GM20000 (cell line): ENCODE results near the gene EXOC4.
"Not testable (repeated sequence)": the region's sequence is repeated elsewhere in the genome, so short reads cannot be mapped to it uniquely, and the experiment has no call there.

ENCODE experiments used
- DNase-seq: peaks from one replicate; pipeline ENCODE4 v3.0.0; 2012; ENCODE audit warnings: low spot score
- TF ChIP-seq, protein P1 (sequence below): IDR thresholded peaks from 2 replicates; pipeline ENCODE4 v1.5.1; 2012; ENCODE audit warnings: mild to moderate bottlenecking, control low read depth; ENCODE audit errors: extremely low read depth, missing control alignments

Gene EXOC4

GRCh38 chr7:133635541-133635940 lies 382.7 kb downstream of the EXOC4 start:
- TF ChIP-seq, protein P1, sequence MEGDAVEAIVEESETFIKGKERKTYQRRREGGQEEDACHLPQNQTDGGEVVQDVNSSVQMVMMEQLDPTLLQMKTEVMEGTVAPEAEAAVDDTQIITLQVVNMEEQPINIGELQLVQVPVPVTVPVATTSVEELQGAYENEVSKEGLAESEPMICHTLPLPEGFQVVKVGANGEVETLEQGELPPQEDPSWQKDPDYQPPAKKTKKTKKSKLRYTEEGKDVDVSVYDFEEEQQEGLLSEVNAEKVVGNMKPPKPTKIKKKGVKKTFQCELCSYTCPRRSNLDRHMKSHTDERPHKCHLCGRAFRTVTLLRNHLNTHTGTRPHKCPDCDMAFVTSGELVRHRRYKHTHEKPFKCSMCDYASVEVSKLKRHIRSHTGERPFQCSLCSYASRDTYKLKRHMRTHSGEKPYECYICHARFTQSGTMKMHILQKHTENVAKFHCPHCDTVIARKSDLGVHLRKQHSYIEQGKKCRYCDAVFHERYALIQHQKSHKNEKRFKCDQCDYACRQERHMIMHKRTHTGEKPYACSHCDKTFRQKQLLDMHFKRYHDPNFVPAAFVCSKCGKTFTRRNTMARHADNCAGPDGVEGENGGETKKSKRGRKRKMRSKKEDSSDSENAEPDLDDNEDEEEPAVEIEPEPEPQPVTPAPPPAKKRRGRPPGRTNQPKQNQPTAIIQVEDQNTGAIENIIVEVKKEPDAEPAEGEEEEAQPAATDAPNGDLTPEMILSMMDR = no peak
- no peak for DNase-seq

DNA sequence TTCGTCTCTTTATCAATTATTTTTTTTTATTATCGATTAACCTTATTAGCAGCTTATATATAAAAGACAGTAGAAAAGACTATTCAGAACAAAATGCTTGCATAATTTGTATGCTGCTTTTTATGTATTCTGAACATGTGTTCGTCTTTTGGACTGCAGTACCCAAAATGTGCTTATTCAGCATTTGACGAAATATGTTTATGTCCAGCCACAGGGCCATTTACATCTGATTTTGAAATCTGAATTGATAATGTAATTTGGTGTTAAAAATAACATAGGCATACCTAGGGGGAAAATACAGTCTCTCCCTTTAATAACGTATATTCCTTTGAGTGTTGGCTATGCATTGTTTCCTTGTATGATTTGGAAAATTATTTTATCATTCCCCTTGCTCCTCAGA lies 386.0 kb downstream of the EXOC4 start:
- TF ChIP-seq, protein P1 = no peak
- DNase-seq = no peak

DNA sequence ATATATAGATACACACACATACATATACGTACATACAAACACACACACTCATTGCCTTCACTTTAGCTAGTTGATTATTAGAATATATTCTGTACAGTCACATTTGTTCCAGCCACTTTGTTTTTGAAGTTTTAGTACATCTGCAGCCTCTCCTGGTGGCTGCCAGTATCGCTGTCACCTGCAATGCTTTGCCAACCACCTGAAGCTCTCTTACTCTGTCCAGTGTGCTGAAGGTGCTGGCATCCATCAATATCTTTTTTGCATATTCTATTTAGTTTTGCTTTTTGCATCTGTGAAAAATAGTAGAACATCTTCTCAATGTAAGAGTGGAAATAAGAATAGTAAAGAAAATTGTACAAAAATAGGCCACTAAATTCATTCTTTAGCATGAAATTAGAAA lies 388.6 kb downstream of the EXOC4 start:
- TF ChIP-seq, protein P1 = no peak

DNA sequence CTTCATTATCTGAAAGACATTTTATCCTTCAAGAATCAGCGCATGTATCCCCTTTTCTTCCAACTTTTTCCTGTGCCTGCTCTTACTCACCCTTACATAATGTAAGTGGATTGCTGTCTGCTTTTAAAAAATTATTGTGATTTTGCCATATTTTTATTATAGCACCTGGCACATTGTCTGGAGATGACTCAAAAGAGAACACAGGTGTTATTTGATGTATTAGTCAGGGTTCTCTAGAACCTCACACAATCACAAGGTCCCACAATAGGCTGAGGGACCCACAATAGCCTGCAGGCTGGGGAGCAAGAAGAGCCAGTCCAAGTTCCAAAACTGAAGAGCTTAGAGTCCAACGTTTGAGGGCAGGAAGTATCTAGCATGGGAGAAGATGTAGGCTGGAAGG lies 390.0 kb downstream of the EXOC4 start:
- TF ChIP-seq, protein P1 = no peak
- no peak for DNase-seq

More for the DNA sequence above, 388.6 kb downstream of the EXOC4 start:
- no peak for DNase-seq

GRCh38 chr7:133643652-133644051 lies 390.8 kb downstream of the EXOC4 start:
- not testable (repeated sequence) for DNase-seq

DNA sequence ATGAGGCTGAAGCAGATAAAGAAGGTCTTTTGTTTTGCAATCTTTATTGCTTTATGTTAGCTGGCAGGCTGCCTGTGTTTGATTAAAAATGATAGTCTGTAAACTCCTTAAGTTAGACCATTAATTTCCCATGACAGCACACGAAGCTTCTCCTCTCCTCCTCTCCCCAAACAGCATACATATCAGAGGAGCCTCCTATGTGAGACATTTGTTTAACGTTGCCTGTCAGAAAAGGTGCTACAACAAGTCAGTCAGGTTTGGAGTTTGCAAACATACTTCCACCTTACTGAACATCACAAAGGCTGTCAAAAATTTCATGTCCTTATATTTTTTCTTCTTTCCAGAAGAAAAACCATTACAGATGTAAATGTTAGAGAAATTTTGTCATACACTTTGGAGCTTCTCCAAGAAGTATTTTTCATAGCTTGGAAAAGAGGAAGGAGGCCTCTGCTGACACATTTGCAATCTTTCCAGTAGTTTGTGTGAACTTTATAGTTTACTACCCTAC lies 393.1 kb downstream of the EXOC4 start:
- DNase-seq = no peak

DNA sequence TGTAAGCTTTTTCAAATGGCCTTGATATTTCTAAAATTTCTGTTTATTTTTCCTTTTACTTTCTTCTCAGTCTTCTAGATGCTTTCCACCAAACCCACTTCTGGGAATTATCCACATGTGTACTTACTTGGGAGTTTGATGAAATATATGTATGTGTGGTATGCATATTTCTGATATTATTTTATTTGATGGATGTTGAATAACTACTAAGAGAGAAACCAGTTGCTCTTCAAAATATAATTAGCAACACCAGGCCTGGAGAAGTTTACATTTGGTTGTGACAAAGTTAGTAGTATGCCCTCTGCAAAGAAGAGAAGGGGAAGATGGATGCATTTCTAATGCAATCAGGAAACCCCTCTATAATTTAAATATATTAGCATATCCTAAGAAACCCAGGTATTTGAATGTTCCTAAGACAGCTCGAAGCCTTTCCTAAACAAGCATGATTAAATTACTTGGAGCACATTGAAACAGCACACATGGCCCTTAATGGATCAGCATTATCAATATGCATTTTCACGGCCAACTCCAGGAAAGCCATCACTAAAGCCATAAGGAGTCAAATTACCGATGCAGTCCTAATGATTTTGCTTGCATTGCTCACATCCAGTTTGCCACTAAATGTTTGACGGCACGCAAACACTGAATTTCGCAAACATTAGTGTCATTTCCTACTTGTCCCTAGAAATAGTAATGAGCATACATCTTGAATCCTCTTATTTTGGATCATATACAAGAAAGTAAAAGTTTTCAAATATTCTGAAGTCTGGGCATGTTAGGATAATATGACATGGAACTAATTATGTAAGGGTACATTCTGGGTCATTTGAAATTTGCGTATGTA lies 393.8 kb downstream of the EXOC4 start:
- DNase-seq = no peak
- TF ChIP-seq, protein P1 = no peak

More for the DNA sequence above, 393.1 kb downstream of the EXOC4 start:
- TF ChIP-seq, protein P1 = no peak

- no peak for DNase-seq
- TF ChIP-seq, protein P1 = no peak
Observed at GRCh38 chr7:133649593-133649992, 396.7 kb downstream of the EXOC4 start.
